Keratinocyte (primary cell): ENCODE results near the gene AJAP1. TPM values are rescaled to one million over a fixed set of nuclear protein-coding genes. Genes with fewer than 3 reads are reported as not detected.

Experiments used
- DNase-seq: peaks from one replicate; pipeline ENCODE4 v3.0.0-alpha.2; 2011; ENCODE audit warnings: low read depth, missing footprints, low spot score
- FAIRE-seq: peaks from 2 replicates; lab custom pipeline; 2011; peaks lifted over from hg19 to GRCh38; lab: Jason Lieb, UNC
- H2AFZ ChIP-seq: 2 replicates; pipeline ENCODE4 v1.6.0; 2012; ENCODE audit warnings: low read length, control low read depth, inconsistent platforms; ENCODE audit not compliant: control insufficient read depth
- H3K27ac ChIP-seq: 2 replicates; pipeline ENCODE4 v1.5.1; 2011; ENCODE audit warnings: low read length; ENCODE audit not compliant: control insufficient read depth, insufficient read depth
- H3K27me3 ChIP-seq: 3 replicates; pipeline ENCODE4 v1.6.0; 2011; ENCODE audit warnings: low read length; ENCODE audit not compliant: control insufficient read depth, insufficient read depth; ENCODE audit errors: extremely low read depth
- H3K36me3 ChIP-seq, 2 experiments: 2 replicates in 1 of 2; 3 replicates in 1 of 2; pipeline ENCODE4 v1.5.1; 2011; ENCODE audit warnings: low read length in 2 of 2, mild to moderate bottlenecking in 1 of 2; ENCODE audit not compliant: control insufficient read depth in 2 of 2, insufficient read depth in 2 of 2; ENCODE audit errors: extremely low read depth in 1 of 2
- H3K4me1 ChIP-seq: 3 replicates; pipeline ENCODE4 v1.5.1; 2011; ENCODE audit warnings: low read length; ENCODE audit not compliant: control insufficient read depth, insufficient read depth; ENCODE audit errors: extremely low read depth
- H3K4me2 ChIP-seq: 3 replicates; pipeline ENCODE4 v1.6.0; 2011; ENCODE audit warnings: low read depth, low read length; ENCODE audit not compliant: control insufficient read depth, insufficient read depth; ENCODE audit errors: extremely low read depth
- H3K4me3 ChIP-seq, 3 experiments: fragments of 200-600 bp in 1 of 3; sonication (generic) in 1 of 3; 2 replicates in 2 of 3; 3 replicates in 1 of 3; pipeline ENCODE4 v1.5.1; 2011 to 2016; ENCODE audit warnings: low read length in 3 of 3, mild to moderate bottlenecking in 3 of 3, control low read depth in 2 of 3, inconsistent platforms in 1 of 3, low read depth in 1 of 3, mixed read lengths in 1 of 3, mixed run types in 1 of 3, moderate library complexity in 1 of 3; ENCODE audit not compliant: control insufficient read depth in 2 of 3, insufficient read depth in 2 of 3; ENCODE audit errors: extremely low read depth in 1 of 3
- H3K79me2 ChIP-seq: 2 replicates; pipeline ENCODE4 v1.6.0; 2012; ENCODE audit warnings: low read length; ENCODE audit not compliant: control insufficient read depth, insufficient read depth
- H3K9ac ChIP-seq: 3 replicates; pipeline ENCODE4 v1.6.0; 2011; ENCODE audit warnings: low read length; ENCODE audit not compliant: control insufficient read depth, insufficient read depth; ENCODE audit errors: extremely low read depth
- H3K9me1 ChIP-seq: 3 replicates; pipeline ENCODE4 v1.6.0; 2011; ENCODE audit warnings: low read length; ENCODE audit not compliant: control insufficient read depth, insufficient read depth; ENCODE audit errors: extremely low read depth
- H3K9me3 ChIP-seq: 2 replicates; pipeline ENCODE4 v1.5.1; 2012; ENCODE audit warnings: low read depth, low read length; ENCODE audit not compliant: control insufficient read depth
- H4K20me1 ChIP-seq: 3 replicates; pipeline ENCODE4 v1.6.0; 2011; ENCODE audit warnings: low read length; ENCODE audit not compliant: control insufficient read depth, insufficient read depth; ENCODE audit errors: extremely low read depth
- CTCF ChIP-seq, 3 experiments: IDR thresholded peaks in 1 of 3; conservative IDR thresholded peaks in 1 of 3; optimal IDR thresholded peaks in 1 of 3; 2 replicates in 2 of 3; 3 replicates in 1 of 3; pipeline versions ENCODE3 to v1.5.1; 2011; ENCODE audit warnings: low read length in 3 of 3, mild to moderate bottlenecking in 3 of 3, moderate library complexity in 2 of 3, control low read depth in 1 of 3, inconsistent platforms in 1 of 3; ENCODE audit not compliant: insufficient read depth in 2 of 3; ENCODE audit errors: extremely low read depth in 1 of 3
- EZH2 ChIP-seq: IDR thresholded peaks from one replicate; pipeline ENCODE4 v1.6.1; 2012; ENCODE audit warnings: inconsistent platforms, mild to moderate bottlenecking, low read length, moderate library complexity
- dilution Hi-C: fragments of 300-500 bp; cut with MboI; formaldehyde crosslinking; loops from one replicate; pipeline ENCODE4 v1.7.0; 2020; ENCODE audit warnings: low sequenced_read_pairs; ENCODE audit not compliant: extremely low pct_ligation_motif_present
- polyA plus RNA-seq, 5 experiments: library from polyadenylated mRNA; depleted of rRNA in 3 of 5; stranded (reverse) in 3 of 5; stranded (forward) in 1 of 5; unstranded in 1 of 5; fragments of >200 nt; gene quantifications; 1 replicate in 1 of 5; 2 replicates in 3 of 5; 3 replicates in 1 of 5; pipeline versions ENCODE4 v1.2.1 to v1.2.3, GENCODE V29; 2011 to 2012; ENCODE audit warnings: missing spikeins in 2 of 5, low read depth in 1 of 5, low replicate concordance in 1 of 5

AJAP1 gene
- polyA plus RNA-seq, 1 donor (not counting 4 experiments of a cell fraction or from before 2014, with no cell fraction given) = 2.2 TPM

- no peak for FAIRE-seq
- Histone ChIP-seq H3K27ac (no peak overlapping the region), H3K4me3 (no peak overlapping the region), H3K79me2 (peaks cover 37% of the 10 kb centered on the region), H2AFZ (no peak overlapping the region), H3K27me3 (no peaks in the 10 kb centered on the region), H3K9me3 (peaks cover 2% of the 10 kb centered on the region), H3K9ac (no peak overlapping the region), H4K20me1 (no peaks in the 10 kb centered on the region), H3K9me1 (no peaks in the 10 kb centered on the region), H3K36me3 (peaks cover 0 to 1% of the 10 kb centered on the region in 2 experiments), H3K4me1 (peaks cover 14% of the 10 kb centered on the region), H3K4me2 (no peak overlapping the region)
- no peak for TF ChIP-seq CTCF (optimal IDR thresholded peaks at IDR 0.05 in 1 of 3, IDR thresholded peaks at IDR 0.05 in 1 of 3, conservative IDR thresholded peaks at IDR 0.05 in 1 of 3; ENCODE audit: extremely low read depth in 1 of 3, insufficient read depth in 2 of 3, low read length in 3 of 3)
- TF ChIP-seq EZH2 = no peak
- dilution Hi-C loops = no loop called here
- no peak for DNase-seq
Measured at GRCh38 chr1:4664095-4664494, 9.7 kb downstream of the AJAP1 start.

- no peak for TF ChIP-seq CTCF (optimal IDR thresholded peaks at IDR 0.05 in 1 of 3, IDR thresholded peaks at IDR 0.05 in 1 of 3, conservative IDR thresholded peaks at IDR 0.05 in 1 of 3; ENCODE audit: extremely low read depth in 1 of 3, insufficient read depth in 2 of 3, low read length in 3 of 3)
- TF ChIP-seq EZH2 = no peak
- FAIRE-seq (no peak), DNase-seq (no peak)
- Histone ChIP-seq H2AFZ (no peak overlapping the region), H3K27me3 (no peaks in the 10 kb centered on the region), H3K4me1 (peaks cover 12% of the 10 kb centered on the region), H3K27ac (no peak overlapping the region), H3K36me3 (peaks cover 0 to 1% of the 10 kb centered on the region in 2 experiments), H3K9me3 (peaks cover 2% of the 10 kb centered on the region), H3K9ac (no peak overlapping the region), H3K9me1 (no peaks in the 10 kb centered on the region), H3K4me2 (no peak overlapping the region), H4K20me1 (no peaks in the 10 kb centered on the region), H3K4me3 (no peak overlapping the region), H3K79me2 (peaks cover 36% of the 10 kb centered on the region)
- dilution Hi-C loops = no loop called here
Measured at GRCh38 chr1:4664606-4665005, 10.2 kb downstream of the AJAP1 start.
